Skeletal muscle tissue (tissue), 4 donors: ENCODE data around the gene ILK. TPM values are rescaled to one million over a fixed set of nuclear protein-coding genes. Genes with fewer than 3 reads are reported as not detected.
A peak's percentile ranks its signal among the peaks of the same experiment; 100 is the strongest.

ENCODE experiments used
- H3K27ac ChIP-seq: one replicate; pipeline ENCODE4 v1.7.0; 2013; ENCODE audit warnings: mild to moderate bottlenecking, low read depth, low read length, inconsistent platforms
- H3K27me3 ChIP-seq, 3 donors: one replicate each; pipeline ENCODE4 v1.7.0; 2013; ENCODE audit warnings: low read length in 3 of 3; ENCODE audit not compliant: control insufficient read depth in 3 of 3, insufficient read depth in 3 of 3
- H3K36me3 ChIP-seq, 3 donors: one replicate each; pipeline ENCODE4 v1.7.0; 2013; ENCODE audit warnings: low read length in 3 of 3; ENCODE audit not compliant: control insufficient read depth in 3 of 3, insufficient read depth in 3 of 3
- H3K4me1 ChIP-seq, 3 donors: one replicate each; pipeline ENCODE4 v1.7.0; 2013; ENCODE audit warnings: low read length in 3 of 3, mild to moderate bottlenecking in 3 of 3; ENCODE audit not compliant: control insufficient read depth in 3 of 3, insufficient read depth in 3 of 3
- H3K4me3 ChIP-seq, 3 donors: one replicate each; pipeline ENCODE4 v1.7.0; 2013; ENCODE audit warnings: low read length in 3 of 3
- H3K9ac ChIP-seq, 3 donors: one replicate each; pipeline ENCODE4 v1.7.0; 2013; ENCODE audit warnings: low read length in 3 of 3, mild to moderate bottlenecking in 3 of 3, moderate library complexity in 2 of 3, low read depth in 1 of 3
- H3K9me3 ChIP-seq, 3 donors: one replicate each; pipeline ENCODE4 v1.7.0; 2013; ENCODE audit warnings: low read length in 3 of 3; ENCODE audit not compliant: control insufficient read depth in 3 of 3
- total RNA-seq: library from RNA; depleted of rRNA; stranded (reverse); fragments of >200 nt; gene quantifications from one replicate; pipeline ENCODE4 v1.2.3, GENCODE V29; 2014
- donor health status: Osteomylitis.

Gene ILK
- total RNA-seq, 1 donor from 2014 or later, result 106 TPM

- Histone ChIP-seq H3K9ac (peak within 1 kb of the TSS; percentile 91 to 98 (median 96)), H3K9me3 (no peaks in the 10 kb centered on the region), H3K27ac (peak within 1 kb of the TSS; percentile 91), H3K4me3 (peak within 1 kb of the TSS; percentile 91 to 100 (median 99)), H3K4me1 (peaks cover 16 to 26% (median 23%) of the 10 kb centered on the region in 3 donors), H3K36me3 (peaks cover 29 to 31% (median 30%) of the 10 kb centered on the region in 3 donors), H3K27me3 (no peaks in the 10 kb centered on the region)
Measured at GRCh38 chr11:6619004-6619745, 15.6 kb downstream of the ILK start, which contains the start of gene TPP1. TSS of gene TPP1 (minus strand) at chr11:6619422. CDS start at chr11:6619400, 22 bp downstream.

GRCh38 chr11:6620636-6621035 lies 17.1 kb downstream of the ILK start:
- no peak overlapping the region for H3K27ac ChIP-seq
- no peak overlapping the region for H3K9ac ChIP-seq
- H3K9me3 ChIP-seq, result no peaks in the 10 kb centered on the region
- no peaks in the 10 kb centered on the region for H3K27me3 ChIP-seq
- no peak overlapping the region for H3K4me3 ChIP-seq
- peaks cover 16 to 26% (median 23%) of the 10 kb centered on the region in 3 donors for H3K4me1 ChIP-seq
- H3K36me3 ChIP-seq, result peaks cover 17 to 23% (median 18%) of the 10 kb centered on the region in 3 donors

GRCh38 chr11:6621711-6622211 lies 18.2 kb downstream of the ILK start:
- no peak overlapping the region for H3K9ac ChIP-seq
- peaks cover 13 to 17% (median 14%) of the 10 kb centered on the region in 3 donors for H3K36me3 ChIP-seq
- H3K4me3 ChIP-seq, result no peak overlapping the region
- H3K4me1 ChIP-seq, result peaks cover 16 to 26% (median 23%) of the 10 kb centered on the region in 3 donors
- no peaks in the 10 kb centered on the region for H3K9me3 ChIP-seq
- no peaks in the 10 kb centered on the region for H3K27me3 ChIP-seq
- H3K27ac ChIP-seq, result no peak overlapping the region

GRCh38 chr11:6622261-6623171 lies 18.9 kb downstream of the ILK start:
- Histone ChIP-seq H3K36me3 (peaks cover 11 to 19% (median 15%) of the 10 kb centered on the region in 3 donors), H3K9me3 (no peaks in the 10 kb centered on the region), H3K4me1 (peaks cover 16 to 25% (median 21%) of the 10 kb centered on the region in 3 donors), H3K4me3 (no peak overlapping the region), H3K27ac (no peak overlapping the region), H3K27me3 (no peaks in the 10 kb centered on the region), H3K9ac (no peak overlapping the region)

GRCh38 chr11:6623391-6624363 lies 20.1 kb downstream of the ILK start:
- Histone ChIP-seq H3K4me1 (peaks cover 6 to 14% (median 10%) of the 10 kb centered on the region in 3 donors), H3K36me3 (peaks cover 11 to 23% (median 15%) of the 10 kb centered on the region in 3 donors), H3K27me3 (no peaks in the 10 kb centered on the region), H3K4me3 (no peak overlapping the region), H3K27ac (no peak overlapping the region), H3K9ac (no peak overlapping the region), H3K9me3 (no peaks in the 10 kb centered on the region)

- H3K27ac ChIP-seq, result no peak overlapping the region
- H3K9me3 ChIP-seq, result no peaks in the 10 kb centered on the region
- no peak overlapping the region for H3K9ac ChIP-seq
- no peaks in the 10 kb centered on the region for H3K27me3 ChIP-seq
- no peak overlapping the region for H3K4me3 ChIP-seq
- peaks cover 15 to 33% (median 17%) of the 10 kb centered on the region in 3 donors for H3K36me3 ChIP-seq
- H3K4me1 ChIP-seq, result peaks cover 0 to 7% (median 2%) of the 10 kb centered on the region in 3 donors
Measured at GRCh38 chr11:6625156-6625831, 21.7 kb downstream of the ILK start.

- H3K36me3 ChIP-seq, result peaks cover 15 to 33% (median 17%) of the 10 kb centered on the region in 3 donors
- no peak overlapping the region for H3K9ac ChIP-seq
Measured at GRCh38 chr11:6625832-6626420, 22.4 kb downstream of the ILK start.

GRCh38 chr11:6626971-6627761 lies 23.6 kb downstream of the ILK start:
- H3K36me3 ChIP-seq, result peaks cover 15 to 33% (median 23%) of the 10 kb centered on the region in 3 donors

More at GRCh38 chr11:6625832-6626420, 22.4 kb downstream of the ILK start:
- Histone ChIP-seq H3K4me3 (no peak overlapping the region), H3K9me3 (no peaks in the 10 kb centered on the region), H3K27ac (no peak overlapping the region), H3K27me3 (no peaks in the 10 kb centered on the region), H3K4me1 (peaks cover 0 to 7% (median 2%) of the 10 kb centered on the region in 3 donors)

More at GRCh38 chr11:6626971-6627761, 23.6 kb downstream of the ILK start:
- no peak overlapping the region for H3K27ac ChIP-seq
- no peak overlapping the region for H3K4me3 ChIP-seq
- no peak overlapping the region for H3K9ac ChIP-seq
- H3K4me1 ChIP-seq, result peaks cover 0 to 7% (median 2%) of the 10 kb centered on the region in 3 donors
- H3K9me3 ChIP-seq, result no peaks in the 10 kb centered on the region
- no peaks in the 10 kb centered on the region for H3K27me3 ChIP-seq
